Left colon (tissue), 2 donors: ENCODE results near the gene DDAH1. TPM values are rescaled to one million over a fixed set of nuclear protein-coding genes. Genes with fewer than 3 reads are reported as not detected.
"Not testable (repeated sequence)": the region's sequence is repeated elsewhere in the genome, so short reads cannot be mapped to it uniquely, and the experiment has no call there.

Experiments
- ATAC-seq: fragments of 200-7000 bp; cut with Tn5 transposase; one replicate; pipeline ENCODE4 v1.9.1; 2020; ENCODE audit warnings: mild to moderate bottlenecking, moderate library complexity
- DNase-seq, 2 donors: peaks; one replicate each; pipeline ENCODE4 v3.0.0-alpha.2; 2020
- intact Hi-C, 2 donors: fragments of 100-400 bp; cut with DNase I in 1 of 2; cut with micrococcal nuclease in 1 of 2; formaldehyde crosslinking; loops; one replicate each; pipeline versions ENCODE4 v1.11.2 to v1.14.0; 2022; cut with DNase I, micrococcal nuclease
- total RNA-seq, 2 donors: library from RNA; stranded (reverse); fragmentation: NEBNext Ultra II Directional; extraction: Animal tissue kit (Norgen Biotek cat#: 25700); gene quantifications; one replicate each; pipeline ENCODE4 v1.2.1, GENCODE V29; 2021
- donor health status: DM: no; HTN: no; CAD: no.
- donor health status: DM: yes; HTN: yes; CAD: no.

Gene DDAH1
- total RNA-seq, 2 donors from 2014 or later, result 88.5 to 93.0 TPM

DNA sequence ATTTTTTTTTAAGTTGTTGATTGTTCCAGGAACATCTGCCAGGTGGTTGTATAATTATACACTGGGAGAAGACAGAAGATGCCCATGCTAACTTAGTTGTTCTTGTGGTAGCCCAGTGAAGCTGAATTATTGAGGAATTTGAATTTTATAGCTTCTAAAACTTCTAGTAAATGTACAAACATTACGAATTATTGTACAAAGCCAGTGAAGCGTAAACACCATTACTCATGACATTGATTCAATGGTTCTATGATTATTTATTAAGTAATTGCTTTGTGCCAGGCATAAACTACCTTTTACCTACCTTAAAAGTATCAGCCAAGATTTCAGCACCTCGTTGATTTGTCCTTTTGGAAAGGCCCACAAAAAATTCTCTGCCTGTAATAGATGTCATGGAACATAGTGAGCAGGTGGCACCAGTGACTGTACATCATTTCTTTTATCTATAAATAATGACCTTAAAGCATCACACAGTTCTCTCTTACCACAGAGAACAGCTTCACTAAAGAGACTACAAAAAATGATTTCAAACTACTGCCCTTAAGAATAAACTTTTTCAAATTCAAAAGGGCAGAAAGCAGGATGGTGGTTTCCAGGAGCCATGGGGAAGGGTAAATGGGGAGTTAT, 113.6 kb downstream of the DDAH1 start:
- no peak for ATAC-seq
- intact Hi-C loops, result no loop called here
- no peak for DNase-seq

DNA sequence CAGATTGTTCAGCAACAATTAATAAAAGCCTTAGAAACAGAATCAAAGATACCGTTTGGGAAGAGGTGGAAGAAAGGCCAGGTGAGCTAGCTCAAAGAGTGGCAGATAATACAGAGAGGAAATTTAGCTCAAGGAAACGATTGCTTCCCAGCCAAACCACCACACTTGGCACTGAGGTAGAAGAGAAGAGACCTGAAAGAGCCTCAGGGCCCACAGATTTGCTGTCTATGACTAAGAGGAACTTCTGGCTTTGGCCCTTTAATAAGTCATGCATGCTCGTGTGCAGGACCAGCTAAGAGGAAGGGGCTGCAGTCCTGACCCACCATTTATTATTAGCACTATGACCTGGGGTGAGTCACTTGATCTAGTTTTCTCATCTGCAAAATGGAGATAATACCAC, 115.7 kb downstream of the DDAH1 start:
- no peak for DNase-seq
- ATAC-seq, result no peak
- intact Hi-C loops, result no loop called here

DNA sequence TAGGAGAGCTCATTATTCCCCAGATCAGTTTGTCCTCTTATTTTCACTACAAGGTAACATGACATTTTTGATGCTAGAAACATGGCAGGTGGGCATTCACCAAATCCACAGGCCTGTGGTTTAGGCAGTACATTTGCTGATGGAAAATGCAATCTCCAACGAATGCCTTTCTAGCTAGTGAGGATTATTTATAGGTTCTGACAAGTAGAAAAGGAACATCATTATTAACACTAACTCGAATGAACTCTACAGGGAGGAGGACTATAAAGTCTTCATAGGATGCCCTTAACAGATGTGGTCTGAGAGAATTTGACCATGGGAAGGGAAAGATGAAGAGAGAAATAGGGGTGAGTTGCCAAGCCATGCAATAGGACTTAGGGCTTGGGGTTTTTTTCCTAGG, 117.1 kb downstream of the DDAH1 start:
- intact Hi-C loops, result no loop called here
- no peak for DNase-seq
- ATAC-seq, result no peak

DNA sequence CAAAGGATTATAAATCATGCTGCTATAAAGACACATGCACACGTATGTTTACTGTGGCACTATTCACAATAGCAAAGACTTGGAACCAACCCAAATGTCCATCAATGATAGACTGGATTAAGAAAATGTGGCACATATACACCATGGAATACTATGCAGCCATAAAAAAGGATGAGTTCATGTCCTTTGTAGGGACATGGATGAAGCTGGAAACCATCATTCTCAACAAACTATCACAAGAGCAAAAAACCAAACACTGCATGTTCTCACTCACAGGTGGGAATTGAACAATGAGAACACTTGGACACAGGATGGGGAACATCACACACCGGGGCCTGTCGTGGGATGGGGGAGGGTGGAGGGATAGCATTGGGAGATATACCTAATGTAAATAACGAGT, 117.7 kb downstream of the DDAH1 start:
- DNase-seq, ATAC-seq, intact Hi-C loops: not testable (repeated sequence)

DNA sequence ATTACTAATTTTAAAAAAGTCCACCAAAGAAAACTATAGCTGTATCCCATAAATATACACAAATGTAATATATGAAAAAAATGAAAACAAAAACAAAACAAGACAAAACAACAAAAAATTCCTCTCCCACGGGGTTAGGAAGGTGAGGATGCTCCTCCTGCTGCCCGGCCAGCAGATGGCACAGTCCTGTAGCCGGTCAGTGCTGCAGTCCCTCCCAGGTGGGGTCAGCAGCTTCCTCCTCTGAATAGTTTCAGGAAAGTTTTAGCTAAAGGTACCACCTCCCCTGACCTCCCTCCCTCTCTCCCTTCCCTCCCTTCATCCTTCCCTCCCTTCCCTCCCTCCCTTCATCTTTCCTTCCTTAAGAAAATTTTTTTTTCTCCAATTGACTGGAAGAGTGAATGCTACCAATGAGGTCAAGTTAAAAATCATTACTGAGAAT, 120.7 kb downstream of the DDAH1 start:
- ATAC-seq (peak; percentile 93), DNase-seq (peak in 1 of 2 donors; percentile 39)
- intact Hi-C loops, result no loop called here

DNA sequence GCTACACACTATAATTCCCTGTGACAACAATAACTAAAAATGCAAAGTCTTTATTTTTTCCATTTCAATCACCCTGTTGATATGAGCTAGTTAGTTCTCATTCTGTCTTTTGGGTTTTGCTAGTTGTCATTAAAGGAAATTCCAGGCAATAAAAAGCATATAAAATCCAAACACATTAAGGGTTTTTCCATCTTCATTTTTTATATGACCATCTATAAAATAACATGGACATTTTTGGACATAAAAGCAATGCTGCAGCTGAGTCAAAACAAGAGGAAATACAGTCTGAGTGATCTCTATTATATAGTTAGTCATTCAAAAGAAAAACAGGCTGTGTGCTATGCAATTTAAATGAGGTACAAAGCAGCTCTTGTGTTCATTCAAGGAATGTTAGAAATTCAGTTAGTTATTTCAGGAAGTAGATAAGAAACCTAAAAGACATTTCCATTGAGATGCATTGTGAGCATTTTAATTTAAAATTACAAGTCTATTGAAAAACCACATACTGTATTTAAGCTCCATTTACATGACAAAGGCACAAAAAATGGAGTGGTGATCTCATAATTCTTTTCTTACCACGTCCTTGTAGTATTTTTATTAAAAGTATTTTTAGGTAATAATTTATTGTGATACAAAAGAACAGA, 121.2 kb downstream of the DDAH1 start:
- intact Hi-C loops, result no loop called here

DNA sequence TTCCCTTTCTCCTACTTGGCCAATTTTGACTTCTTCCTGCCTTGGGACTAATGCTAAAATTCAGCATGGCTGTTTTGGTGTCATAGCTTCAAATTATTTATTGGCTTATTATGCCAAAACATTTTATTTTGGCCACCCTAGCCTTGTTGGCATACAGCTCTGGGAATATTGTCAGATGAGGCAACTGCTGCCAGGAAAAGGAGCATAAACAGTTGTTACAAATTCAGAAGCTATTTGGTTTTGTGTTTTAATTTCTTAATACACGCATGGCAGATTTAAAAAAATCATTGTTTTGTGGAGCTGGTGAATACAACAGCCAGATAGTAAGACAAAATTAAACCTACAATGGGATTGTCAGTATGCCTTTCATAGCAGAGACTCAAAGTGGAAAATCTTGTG, 121.7 kb downstream of the DDAH1 start:
- ATAC-seq (no peak), DNase-seq (no peak)
- intact Hi-C loops, result no loop called here

More for the DNA sequence above, 121.2 kb downstream of the DDAH1 start:
- no peak for DNase-seq
- peak; percentile 55 for ATAC-seq

DNA sequence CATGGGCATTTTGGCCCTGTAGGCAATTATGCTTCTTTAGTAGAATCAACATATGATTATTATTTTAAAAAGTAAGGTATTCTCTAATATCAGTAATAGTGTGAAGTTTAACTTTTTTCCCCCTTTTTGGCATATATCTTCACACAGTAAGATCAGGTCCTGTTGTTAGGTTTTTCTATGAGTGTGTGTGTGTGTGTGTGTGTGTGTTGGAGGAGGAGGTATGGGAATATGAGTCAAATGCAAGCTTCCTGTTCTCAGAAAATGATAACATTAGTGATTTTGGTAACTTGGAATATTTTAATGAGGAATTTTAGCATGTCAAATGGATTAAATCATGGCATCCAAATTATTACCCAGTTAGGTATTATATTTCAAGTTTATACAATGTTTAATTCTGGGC, 122.8 kb downstream of the DDAH1 start:
- no peak for ATAC-seq
- DNase-seq, result no peak
- intact Hi-C loops, result no loop called here

DNA sequence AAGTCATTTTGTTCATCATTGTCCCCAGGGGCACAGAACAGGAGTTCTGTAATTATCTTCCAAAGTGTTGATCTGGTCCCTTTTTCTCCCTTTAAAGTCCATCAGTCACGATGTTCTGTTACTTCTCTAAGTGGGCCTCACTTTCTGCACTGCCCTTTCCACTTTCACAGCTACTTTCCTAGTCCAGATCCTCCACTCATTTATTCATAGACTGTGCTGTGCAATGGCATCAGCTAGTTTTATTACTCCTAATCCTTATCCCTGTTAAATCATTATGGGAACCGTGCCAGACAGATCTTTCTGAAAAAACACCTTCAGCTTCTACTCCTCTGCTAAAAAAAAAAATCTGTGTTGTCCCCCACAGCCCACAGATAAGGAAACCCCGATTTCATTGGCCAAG, 124.5 kb downstream of the DDAH1 start:
- intact Hi-C loops, result no loop called here
- DNase-seq (no peak), ATAC-seq (no peak)

DNA sequence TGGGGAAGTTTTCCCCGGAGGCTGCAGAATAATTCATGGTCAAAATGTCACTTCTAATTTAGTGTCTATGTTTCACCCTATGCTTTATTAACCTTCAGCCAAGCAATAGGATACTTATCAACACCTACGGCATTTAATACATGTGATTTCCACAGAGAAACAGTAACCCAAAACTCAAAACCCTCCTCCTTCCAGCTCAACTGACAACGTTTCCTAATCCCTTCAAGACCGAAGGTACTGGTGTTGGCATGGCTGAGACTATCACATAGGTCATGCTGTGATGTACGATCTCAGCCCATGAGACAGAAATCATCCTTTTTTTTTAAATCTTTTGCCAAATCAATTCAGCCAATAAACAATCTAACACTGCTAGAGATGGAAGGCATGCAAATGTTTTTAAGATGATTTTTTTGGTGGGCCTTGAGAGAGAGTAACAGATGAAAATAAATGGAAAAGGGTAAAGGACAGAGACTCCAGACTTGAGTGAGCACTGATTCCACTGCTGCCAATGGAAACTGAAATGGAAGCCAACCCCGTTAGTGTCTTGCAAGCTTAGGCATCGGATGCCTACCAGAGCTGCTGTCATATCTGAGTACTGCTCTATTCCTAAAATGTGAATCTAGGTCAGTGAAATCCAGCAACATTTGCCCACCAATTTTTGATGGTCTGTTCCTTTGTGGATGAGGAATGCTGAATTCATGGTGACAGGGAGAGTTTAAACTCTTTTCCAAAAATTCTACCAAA, 125.1 kb downstream of the DDAH1 start:
- intact Hi-C loops, result no loop called here
- no peak for ATAC-seq
- DNase-seq, result no peak

DNA sequence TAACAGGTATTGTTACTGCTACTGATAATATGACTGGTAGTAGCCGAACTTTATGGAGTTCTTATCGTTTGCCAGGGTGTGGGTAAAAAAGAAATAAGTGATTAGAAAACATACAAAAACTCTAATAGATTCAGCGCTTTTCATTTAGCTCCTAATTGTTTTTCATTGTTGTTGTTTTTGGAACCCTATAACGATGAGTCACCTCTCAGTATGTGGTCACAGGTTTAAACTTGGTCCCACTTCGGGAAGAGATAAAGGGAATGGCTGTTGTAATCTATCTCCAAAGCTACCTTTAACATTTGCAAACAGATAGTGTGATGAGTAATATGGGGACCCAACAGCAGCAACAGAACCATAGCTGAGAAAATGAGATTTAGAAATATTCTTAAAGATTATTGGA, 125.9 kb downstream of the DDAH1 start:
- DNase-seq (no peak), ATAC-seq (no peak)
- intact Hi-C loops, result no loop called here

DNA sequence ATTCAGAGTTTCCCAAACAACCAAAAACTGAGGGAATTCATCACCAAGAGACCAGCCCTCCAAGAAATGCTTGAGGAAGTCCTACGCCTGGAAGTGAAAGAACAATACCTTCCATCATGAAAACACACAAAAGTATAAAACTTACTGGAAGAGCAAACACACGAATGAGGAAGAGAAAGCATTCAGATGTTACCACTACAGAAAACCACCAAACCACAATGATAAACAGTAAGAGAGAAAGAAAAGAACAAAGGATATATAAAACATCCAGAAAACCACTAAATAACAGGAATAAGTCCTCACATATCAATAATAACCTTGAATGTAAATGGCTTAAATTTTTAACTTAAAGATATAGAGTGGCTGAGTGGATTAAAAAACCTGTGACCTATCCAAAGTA, 130.0 kb downstream of the DDAH1 start:
- DNase-seq (no peak), ATAC-seq (no peak)
- intact Hi-C loops, result no loop called here

DNA sequence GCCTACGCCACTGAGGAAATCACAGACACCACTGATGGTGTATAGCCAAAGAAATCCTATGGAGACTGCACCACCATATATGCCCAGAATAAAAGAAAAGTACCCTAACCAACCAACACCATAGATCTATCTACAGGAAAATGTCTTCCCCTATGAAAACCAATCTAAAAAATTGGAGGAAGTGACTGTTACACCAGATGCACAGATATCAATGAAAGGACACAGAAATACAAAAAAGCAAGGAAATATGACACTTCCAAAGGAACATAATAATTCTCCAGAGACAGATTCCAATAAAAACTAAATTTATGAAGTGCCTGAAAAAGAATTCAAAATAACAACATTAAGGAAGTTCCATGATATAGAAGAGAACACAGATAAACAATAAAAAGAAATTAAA, 131.8 kb downstream of the DDAH1 start:
- DNase-seq (no peak), ATAC-seq (no peak)
- intact Hi-C loops, result no loop called here

DNA sequence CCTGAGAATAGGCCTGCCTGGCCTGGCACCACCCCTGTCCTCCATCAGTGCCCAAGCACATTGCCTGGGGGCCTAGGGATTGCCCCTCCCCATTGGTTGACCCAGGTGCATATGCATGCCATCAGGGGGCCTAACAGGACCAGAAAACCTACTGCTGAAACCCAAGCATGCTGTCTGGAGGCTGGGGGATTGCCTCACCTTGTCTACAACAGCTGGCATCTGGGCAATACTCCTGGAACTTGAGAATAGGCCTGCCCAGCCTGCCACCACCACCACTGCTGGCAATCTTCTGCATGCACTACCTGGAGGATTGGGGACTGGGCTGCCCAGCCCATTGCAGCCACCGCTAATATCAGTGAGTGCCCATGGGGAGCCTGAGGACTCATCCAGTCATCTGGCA, 132.4 kb downstream of the DDAH1 start:
- DNase-seq, result no peak
- intact Hi-C loops, result no loop called here
- no peak for ATAC-seq

DNA sequence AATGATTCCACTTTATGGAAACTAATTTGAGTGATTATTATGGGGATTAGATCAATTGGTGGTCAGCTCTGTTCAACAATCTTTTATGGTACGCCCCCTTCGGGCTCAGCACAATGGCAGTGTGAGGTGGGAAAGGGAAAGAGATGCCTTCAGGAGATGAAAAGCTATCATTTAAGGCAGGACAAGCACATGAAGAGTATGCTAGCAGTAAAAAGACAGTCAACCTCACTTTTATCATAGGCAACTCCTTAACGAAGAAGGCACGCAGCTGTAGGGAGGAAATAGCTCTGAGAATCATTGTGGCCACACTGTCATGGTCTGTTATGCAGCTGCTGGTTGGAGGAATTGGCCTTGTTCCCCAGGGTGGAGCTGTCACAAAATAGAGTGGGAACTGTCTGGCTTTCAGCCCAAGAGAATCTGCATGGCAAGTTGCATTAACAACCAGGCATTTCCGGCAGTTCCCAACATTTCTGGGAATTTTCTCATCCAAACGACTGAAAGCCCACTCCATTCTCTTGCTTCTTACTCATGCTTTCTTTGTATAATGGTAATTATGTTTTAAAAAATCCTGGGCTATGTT, 134.2 kb downstream of the DDAH1 start:
- no peak for ATAC-seq
- intact Hi-C loops, result no loop called here
- peak in 1 of 2 donors; percentile 11 for DNase-seq

DNA sequence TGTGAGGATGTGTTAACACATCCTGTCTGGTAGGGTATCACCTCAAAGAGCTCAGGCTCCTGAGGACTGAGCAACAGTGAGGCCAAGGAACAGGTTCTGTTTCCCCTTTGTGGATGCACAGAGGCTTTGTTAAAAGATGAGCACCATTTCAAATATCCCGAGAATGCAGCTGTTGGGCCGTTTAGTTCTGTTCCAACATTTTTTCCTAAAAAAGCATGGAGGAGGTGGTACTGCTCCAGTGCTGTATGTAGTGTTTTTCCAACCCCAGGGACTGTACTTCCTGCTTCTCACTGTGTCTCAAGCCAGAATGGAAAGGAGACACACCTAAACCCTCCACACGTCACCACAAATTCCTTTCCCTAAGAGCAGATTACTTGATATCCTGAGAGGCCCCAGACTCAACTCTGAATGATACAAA, 134.7 kb downstream of the DDAH1 start:
- intact Hi-C loops, result no loop called here
- DNase-seq, result no peak
- ATAC-seq, result peak; percentile 33

DNA sequence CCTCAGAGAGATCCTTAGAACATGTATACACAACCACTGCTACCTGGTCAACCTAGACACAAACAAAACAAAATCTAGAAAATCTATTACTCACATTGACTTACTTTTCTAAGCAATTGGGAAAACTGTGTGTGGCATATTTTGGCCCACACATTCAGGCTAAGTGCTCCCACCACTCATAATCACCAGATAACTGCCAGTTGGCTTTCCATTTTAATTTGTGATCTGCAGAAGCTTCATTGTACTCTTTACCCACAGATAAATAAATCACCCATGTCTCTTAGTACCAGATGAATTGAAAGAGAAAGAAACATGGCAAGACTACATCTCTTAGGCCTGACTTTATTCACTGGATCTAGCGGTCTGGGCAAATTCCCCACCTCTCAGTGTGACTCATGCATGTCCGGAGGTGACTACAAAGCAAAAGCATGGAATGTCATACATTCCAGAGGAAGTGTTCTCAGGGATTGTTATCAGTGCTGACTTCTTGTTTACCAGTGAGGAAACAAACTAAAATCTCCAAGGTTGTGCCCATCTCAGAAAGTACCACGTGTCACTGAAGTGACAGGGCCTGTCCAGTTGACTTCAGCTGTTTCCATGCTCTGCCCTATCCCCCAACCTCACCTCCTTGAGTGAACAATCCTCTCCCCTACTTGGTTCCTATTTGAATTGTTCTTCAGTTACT, 136.1 kb downstream of the DDAH1 start:
- no peak for DNase-seq
- intact Hi-C loops, result no loop called here
- ATAC-seq, result peak; percentile 15

DNA sequence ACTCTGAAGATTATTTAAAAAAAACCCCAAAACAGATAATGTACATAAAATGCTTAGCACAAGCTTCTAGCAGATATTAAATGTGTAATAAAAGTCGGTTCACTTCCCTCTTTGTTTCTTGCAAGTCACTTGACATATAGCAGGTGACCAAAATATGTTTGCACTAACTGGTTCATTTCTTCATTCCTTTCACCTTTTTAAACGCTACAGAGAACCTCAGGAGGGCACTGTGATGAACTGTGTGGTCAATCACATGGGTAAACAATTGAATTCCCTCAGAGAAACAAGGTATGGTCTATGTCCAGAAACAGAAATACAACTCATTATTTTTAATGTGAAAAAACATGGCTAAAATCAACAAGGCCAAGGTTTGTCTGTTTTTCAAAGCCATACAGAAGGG, 137.2 kb downstream of the DDAH1 start:
- ATAC-seq (no peak), DNase-seq (no peak)
- intact Hi-C loops, result no loop called here

DNA sequence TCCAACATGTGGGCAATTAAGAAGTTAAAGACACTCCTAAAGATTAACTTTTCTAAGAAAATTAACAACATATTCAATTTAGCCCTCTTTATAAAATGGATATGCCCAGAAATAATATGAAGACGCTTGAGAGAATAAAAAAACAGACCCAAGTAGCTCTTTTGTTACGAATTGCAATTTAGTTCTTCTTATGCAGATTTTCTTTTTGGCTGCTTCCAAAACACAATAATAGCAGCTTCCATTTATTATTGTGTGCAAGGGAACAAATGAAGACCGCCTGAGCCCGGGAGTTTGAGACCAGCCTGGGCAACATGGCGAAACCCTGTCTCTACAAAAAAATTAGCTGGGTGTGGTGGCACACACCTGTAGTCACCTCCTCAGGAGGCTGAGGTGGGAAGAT, 138.1 kb downstream of the DDAH1 start:
- ATAC-seq, result no peak
- intact Hi-C loops, result no loop called here
- no peak for DNase-seq
